OCI-M2 (cell line): ENCODE results near the gene M1AP.
"Not testable (repeated sequence)": the region's sequence is repeated elsewhere in the genome, so short reads cannot be mapped to it uniquely, and the experiment has no call there.

Experiments used
- DNase-seq: peaks from one replicate; lab custom pipeline; 2025; ENCODE audit not compliant: unreplicated experiment; lab: John Stamatoyannopoulos, UW

Gene M1AP

GRCh38 chr2:74567881-74568280 lies 80.2 kb downstream of the M1AP start:
- DNase-seq = no peak

DNA sequence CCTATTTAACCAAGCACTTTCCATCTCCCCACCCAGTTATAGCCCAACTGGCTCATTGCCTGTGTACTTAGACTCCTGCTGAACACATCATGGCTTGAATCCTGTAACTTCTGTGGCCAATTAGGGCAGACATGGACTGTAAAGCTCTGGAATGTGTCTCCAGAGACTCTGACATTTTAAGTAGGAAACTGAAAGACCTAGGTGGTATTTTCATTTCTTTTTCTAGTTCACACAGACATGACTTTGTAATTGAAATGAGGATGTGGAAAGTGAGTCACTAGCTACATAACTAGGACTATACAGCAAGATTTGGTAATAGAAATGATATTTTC lies 81.4 kb downstream of the M1AP start:
- DNase-seq = no peak

GRCh38 chr2:74566076-74566753 lies 81.9 kb downstream of the M1AP start:
- DNase-seq = no peak

- DNase-seq = no peak
Observed at GRCh38 chr2:74564222-74564621, 83.9 kb downstream of the M1AP start.

DNA sequence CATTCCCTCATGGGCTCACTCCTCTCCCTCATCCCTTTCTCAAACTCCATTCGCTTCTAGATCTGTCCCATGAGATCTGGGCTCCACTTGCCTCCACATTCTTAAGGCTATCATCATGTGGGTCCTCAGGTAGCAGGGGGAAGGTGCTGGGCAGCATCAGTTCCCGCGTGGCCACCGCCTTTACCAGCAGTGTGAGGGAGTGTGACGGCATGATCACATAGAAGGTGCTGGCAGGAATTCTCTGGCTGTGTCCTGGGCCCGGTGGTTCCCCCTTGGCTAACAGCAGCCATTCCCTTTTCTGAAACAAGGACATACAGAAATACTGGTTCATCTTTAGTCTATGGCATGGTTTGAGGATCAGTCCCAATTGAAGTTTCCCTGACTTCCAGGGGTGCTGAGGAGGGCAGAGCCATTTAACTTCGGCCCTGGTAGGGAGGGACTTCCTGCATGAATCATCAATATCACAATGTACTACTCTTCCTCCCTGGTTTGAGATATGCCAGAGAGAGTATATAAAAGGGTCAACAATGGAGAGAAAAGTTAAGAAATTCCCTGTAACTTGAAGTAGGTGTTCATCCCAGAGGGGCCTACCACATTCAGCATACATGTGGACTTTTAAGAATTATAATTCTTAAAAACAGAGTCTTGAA lies 85.9 kb downstream of the M1AP start:
- DNase-seq = no peak

DNA sequence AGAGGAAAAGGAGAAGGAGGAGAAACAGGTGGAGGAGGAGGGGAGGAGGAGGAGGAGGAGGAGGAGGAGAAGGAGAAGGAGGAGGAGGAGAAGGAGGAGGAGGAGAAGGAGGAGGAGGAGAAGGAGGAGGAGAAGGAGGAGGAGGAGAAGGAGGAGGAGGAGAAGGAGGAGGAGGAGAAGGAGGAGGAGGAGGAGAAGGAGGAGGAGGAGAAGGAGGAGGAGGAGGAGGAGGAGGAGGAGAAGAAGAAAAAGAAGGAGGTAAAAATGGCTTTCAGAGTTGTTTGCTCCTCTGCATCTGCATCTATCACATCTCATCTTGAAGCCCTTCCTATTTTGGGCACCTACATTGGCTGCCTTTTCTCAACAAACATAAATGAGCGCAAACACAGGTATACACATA lies 87.1 kb downstream of the M1AP start:
- DNase-seq = not testable (repeated sequence)

GRCh38 chr2:74560591-74560990 lies 87.5 kb downstream of the M1AP start:
- DNase-seq = no peak

DNA sequence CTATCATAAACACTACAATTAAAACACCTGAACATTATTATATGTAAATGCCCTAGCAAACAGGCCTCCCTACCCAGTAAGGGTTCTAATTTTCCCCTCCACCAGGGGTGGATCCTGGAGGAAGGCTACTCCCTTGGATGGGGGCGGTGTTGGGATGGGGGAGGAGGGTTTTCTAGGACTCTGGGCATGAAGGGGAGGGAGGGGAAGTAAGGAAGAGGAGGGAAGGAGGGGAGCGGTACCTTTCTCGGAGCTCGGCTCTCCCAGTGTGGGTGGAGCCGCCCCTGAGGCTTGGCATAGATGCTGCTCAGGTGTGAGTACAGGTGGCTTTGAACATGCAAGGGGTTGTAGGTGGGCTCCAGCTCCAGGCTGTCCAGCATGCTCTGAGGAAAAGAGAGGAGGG lies 88.2 kb downstream of the M1AP start:
- DNase-seq = no peak

DNA sequence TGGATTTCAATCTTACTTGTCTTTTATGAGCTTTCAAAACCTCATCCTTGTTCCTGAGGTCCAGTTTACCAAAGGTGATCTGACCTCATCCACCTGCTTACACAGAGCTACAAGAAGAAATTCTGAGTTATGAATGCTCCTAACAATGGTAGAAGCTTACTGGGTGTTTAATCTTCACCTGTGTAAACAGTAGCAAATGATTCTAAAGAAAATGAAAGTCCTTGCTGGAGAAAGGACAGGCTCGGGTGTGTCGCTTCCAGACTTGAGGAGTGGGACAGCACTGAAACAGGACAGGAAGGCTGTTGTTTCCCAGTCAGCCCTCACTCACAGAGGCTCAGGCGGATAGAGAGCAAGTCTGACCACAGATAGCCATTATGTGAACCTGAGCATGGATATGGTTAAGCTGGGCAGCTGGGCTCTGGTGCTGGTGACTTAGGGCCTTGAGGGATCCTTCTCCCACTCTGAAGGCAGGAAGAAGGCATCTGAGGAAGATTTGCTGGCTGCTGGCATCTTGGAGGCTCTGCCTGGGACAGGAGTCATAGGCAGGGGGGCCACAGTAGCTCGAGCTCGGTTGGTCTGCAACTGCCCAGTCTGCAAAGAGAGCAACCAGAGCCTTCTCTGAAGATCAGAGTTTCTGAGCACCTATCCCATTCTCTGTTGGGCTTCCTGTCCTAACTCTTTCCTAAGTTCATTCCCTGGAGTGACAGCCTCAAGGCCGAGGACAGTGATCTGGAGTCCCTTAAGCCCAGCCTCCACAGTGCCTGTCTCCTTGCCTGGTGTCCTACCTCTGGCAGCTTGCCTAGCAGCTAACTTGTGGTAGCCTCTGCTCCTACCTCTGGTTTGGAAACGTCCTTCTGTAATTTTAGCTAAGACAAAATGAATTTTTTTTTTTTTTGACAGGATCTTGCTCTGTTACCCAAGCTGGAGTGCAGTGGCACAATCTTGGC lies 89.6 kb downstream of the M1AP start:
- no peak for DNase-seq

- no peak for DNase-seq
Observed at GRCh38 chr2:74556831-74557370, 91.2 kb downstream of the M1AP start.

GRCh38 chr2:74556159-74556558 lies 92.0 kb downstream of the M1AP start:
- DNase-seq = no peak

GRCh38 chr2:74555610-74556103 lies 92.5 kb downstream of the M1AP start:
- no peak for DNase-seq

- no peak for DNase-seq
Observed at GRCh38 chr2:74554820-74555531, 93.2 kb downstream of the M1AP start.

- DNase-seq = no peak
Observed at GRCh38 chr2:74553892-74554819, 94.0 kb downstream of the M1AP start, which contains the start of the genes DOK1 and LOXL3. TSS of gene DOK1 (plus strand) at chr2:74554720. CDS start at chr2:74554755, 35 bp downstream. TSS of gene LOXL3 (minus strand) at chr2:74553942. CDS start at chr2:74552634, 1,308 bp downstream.

GRCh38 chr2:74552914-74553811 lies 95.0 kb downstream of the M1AP start:
- DNase-seq = no peak

DNA sequence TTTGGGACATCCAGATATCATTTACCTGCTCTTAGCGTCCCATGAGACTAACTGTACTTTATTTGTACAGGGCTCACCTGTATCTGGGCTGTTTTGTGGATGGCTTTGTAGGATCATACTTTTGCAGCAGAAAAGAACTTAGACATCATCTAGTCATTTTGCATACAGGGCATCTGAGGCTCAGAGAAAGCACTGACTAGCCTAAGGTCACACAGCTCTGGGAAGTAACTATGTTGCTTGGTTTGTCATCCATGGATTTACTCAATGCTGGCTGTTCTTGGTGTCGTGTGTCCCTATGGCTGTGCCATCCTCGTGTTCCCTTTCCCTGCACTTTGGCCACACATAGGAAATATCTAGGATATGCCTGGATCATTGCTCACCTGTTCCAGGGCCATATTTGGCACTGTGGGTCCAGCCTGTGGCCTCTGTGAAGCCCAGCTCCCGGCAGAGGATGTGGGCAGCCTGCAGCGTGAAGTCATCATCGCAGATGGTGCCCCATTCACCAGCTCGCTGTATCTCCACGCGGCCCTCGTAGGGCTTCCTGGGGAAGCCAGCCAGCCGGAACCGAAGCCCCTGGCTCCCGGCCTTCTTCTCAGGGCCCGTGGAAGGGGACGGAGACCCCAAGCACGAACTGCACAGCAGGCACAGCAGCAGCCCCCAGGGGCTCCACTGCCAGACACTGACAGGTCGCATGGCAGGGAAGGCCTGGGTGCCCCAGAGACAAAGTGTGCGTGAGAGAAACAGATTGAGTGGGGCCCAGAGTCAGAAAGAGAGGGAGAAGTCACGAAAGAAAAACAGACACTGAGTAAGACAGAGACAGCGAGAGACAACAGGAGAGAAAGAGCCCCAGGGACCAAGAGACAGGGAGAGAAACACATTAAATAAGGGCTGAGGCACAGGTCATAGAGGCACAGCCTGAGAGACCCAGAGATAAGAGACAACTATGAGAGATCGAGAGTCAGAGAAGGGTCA lies 95.9 kb downstream of the M1AP start:
- no peak for DNase-seq

- DNase-seq = no peak
Observed at GRCh38 chr2:74551530-74551929, 96.6 kb downstream of the M1AP start.
